GM21825 (cell line): Measurements from ENCODE around the gene LRRC15.

ENCODE experiments used
- ATAC-seq: cut with Tn5 transposase; IDR thresholded peaks from one replicate; pipeline ENCODE4 v1.9.1; 2021; ENCODE audit warnings: mild to moderate bottlenecking, moderate library complexity; ENCODE audit not compliant: unreplicated experiment

LRRC15 gene

DNA sequence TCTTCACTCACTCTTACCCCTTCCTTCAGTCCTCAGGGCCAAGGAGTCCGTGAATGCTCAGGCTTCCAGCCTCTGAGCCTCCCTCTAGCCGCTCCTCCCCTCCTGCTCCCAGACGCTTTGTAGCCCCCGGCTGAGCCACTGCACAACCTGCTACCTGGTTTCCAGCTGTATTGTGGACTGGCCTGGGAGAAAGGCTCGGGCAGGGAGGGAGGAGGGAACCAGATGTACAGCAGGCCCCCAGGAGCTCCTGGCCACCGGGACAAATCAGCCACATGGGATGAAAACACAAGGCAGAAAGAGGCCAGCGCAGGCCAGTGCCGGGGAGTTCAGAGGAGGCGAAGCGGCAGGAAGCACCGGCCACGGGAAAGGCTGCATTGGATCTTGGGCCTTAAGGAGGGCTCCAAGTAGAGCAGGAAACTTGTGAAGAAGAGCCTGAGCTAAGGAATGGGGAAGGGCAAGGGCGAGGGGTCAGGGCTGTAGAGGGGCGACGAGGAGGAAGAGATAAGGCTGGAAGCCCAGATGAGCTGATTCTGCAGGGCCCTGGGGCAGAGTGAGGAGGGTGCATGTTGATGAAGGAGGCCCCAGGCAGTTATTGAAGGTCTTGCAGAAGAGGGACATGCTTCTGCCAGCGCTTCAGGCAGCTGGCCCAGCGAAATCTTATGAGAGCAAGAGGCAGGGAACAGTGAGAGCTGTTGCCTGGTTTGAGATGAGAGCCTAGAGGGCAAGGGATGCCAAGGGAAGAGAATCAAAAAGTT, 32.8 kb downstream of the LRRC15 start:
- ATAC-seq = no peak

DNA sequence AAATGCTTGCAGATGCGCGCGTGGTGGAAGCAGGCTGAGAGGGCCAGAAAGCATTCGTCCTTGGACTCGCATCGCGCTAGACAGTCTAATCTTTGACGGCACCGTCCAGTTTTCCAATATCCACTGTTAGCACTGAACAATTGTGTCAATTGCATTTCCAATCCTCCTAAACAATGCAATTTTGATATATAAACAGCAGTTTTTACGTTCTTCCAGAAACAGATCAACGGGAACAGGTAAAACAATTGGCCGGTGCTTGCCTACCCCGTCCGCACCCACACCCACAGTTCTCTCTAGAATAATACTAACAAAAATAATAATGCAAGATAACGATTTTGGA, 35.6 kb downstream of the LRRC15 start:
- ATAC-seq = no peak

DNA sequence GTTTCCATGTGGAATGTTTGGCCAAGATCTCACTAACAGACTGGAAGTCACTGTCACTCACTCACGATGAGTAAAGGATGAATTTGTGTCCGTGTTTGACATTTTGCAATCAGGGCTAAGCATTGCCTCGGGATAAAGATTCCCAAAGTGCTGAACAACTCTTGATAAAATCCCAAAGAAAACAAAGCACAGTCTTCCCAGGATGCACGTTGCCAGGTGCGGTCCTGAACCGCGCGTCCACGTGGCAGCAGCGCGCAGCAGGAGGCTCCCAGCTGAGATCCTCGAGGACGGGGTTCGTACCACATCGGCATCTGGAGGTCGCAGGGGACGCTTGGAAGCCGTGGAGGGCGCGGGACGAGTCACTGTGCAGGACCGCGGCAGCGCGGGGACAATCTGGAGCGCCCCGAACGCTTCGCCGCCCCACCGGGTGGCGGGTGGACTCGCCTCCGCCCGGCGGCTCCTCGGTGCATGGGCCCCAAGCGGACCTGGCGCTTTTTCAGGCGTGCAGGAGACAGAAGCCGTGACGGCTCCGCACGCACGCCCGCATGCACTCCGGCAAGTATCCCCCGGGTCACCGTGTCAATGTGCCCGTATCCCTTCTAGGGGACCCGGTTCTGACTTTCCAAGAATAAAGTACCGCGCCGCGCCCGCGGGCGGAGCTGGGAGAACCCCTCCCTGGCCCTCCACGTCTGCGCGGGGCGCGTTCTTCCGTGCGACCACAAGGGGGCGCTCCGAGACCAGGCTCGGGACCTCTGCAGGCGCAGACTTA, 36.1 kb downstream of the LRRC15 start:
- ATAC-seq = peak; percentile 80

DNA sequence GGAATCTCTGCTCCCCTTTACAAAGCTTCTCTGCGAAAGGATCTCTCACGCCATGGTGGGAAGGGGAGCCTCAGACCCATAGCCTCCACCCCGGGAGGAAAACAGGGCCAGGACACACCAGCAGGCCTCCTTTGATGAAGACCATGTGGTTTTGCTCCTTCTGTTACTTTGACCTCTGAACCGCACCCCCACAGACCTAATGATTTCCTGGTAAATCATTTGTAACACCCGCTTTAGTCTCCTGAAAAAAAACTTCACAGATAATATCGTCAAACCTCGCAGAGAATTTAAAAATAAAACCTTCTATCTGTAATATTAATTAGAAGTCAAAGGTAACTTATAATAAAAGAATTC, 36.7 kb downstream of the LRRC15 start:
- ATAC-seq = no peak

DNA sequence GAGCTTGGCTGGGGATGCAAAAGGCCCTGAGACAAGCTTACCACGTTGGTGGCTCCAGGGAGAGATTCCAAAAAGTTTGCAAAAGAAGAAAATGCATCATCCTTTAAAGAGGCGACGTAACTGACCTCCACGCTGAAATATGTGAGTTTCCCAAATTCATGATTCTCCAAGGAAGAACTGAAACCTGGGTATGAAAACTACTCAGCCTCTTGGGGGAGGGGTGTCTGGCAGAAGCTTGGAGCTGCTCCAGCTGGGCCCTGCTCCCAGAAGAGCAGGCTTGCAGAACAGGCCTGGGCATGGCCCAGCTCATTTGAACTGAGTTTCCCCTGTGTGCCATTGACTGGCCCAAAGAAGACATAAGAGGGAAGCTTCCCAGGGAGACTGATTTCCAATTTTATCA, 39.0 kb downstream of the LRRC15 start:
- ATAC-seq = no peak

DNA sequence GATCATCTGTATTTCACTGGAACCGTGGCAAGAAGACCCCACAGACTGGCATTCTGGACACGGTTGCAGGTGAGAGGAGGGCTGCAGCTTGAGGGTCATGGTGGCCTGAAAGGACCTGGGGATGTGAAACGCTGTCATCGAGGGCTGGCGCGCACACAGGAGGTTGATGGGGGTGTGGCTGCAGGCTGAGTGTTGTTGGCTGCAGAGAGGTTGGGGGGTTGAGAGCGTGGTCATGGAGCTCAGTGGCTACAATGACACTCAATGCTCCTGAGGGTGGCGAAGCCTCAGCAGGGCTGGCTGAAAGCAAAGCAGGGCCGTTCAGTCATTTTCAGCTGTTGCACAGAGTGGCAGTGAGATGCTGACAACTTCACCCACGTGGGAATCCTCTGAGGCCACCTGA, 39.4 kb downstream of the LRRC15 start:
- ATAC-seq = no peak

DNA sequence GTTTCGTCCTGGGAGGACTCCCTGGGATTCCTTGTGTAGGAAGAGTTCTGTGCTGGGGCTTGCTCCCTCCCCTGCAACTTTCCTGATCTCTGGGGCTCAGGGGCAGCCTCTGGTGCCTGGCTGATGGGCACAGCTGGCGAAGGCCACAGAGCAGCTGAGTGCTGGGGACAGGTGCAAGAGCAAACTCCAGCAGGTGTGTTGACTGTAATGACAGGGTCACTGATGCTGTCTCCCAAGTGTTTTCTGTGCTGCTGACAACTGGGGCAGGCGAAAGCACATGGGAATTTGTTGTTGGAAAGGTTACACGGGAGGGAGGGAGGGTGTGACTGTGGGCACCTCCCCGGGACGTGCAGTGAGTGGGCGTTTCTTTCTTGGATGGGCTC, 40.0 kb downstream of the LRRC15 start:
- ATAC-seq = no peak

DNA sequence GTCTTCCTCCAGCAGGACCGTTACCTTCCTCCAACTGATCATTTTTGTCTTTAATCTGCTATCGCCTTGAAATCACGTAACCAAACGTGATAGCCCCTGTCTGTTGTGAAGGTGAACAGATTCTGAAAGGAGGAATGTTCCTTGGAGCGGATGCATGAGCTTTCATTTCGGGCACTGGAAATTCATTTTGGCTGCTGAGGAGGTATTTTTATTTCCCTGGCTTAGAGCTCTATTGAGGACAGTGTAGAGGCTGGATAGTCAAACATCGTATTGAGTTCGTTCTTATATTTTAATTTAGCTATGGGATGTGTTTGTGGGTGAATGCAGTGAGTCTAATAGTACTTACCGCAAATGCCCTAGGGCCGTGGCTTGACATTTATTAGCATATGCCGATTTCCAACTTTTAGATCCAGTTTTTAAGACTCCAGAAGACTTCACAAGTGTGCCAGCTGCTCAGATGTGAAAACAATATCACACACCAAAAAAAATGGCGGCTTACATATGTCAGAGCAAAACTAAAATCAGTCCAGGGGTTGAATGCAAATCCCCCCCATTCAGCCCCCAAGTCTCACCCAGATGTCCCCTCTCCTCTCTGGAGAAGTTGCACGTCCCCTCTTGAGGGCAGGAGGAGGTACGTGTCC, 40.5 kb downstream of the LRRC15 start:
- ATAC-seq = no peak

DNA sequence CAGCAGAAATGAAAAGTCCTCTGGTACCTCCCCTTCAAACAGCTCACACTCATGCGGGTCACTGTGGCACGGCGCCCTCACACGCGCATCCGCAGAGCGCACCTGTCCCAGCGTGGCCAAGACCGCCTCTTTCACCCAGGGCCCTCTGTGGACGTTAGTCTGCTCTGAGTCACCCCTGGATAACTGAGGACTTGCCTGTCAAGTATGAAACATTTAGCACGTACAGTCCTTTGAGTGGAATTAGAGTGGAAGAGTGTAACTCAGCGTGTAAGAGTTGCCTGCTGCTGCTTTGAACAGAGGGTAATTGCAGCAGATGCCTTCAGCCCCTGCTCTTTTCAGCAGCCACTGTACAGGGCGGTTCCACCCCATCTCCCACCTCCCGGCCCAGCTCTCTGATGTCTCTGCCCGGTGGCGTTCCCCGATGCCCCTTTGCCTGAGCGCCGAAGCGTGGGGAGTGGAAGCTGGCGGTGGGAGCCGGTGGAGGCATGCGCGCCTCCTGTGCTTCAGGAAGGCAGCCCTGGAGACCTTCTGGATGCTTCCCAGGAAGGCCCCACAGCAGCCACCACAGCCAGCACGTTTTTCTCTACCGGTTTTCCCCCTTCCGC, 41.4 kb downstream of the LRRC15 start:
- ATAC-seq = no peak

DNA sequence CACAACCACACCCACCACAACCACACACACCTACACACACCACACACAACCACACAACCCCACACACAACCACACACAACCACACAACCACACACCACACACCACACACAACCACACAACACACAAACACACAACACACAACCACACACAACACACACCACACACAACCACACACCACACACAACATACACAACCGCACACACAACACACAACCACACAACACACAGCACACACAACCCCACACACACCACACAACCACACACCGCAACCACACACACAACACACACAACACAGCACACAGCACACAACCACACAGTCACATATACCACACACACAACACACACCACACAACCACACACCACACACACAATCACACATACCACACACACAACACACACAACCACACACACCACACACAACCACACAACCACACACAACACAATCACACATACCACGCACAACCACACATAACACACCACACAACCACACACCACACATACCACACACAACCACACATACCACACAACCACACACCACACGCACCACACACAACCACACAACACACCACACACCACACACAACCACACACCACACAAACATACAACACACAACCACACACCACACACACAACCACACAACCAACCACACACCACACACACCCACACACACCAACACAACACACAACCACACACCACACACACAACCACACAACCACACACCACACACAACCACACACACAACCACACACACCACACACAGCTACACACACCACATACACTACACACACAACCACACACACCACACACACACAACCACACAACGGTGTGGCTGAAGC, 42.1 kb downstream of the LRRC15 start:
- no peak for ATAC-seq

DNA sequence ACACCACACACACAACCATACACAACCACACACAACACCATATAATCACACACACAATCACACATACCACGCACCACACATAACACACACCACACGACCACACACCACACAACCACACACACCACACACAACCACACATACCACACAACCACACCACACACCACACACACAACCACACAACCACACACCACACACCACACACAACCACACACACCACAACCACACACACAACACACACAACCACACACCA, 42.6 kb downstream of the LRRC15 start:
- no peak for ATAC-seq

DNA sequence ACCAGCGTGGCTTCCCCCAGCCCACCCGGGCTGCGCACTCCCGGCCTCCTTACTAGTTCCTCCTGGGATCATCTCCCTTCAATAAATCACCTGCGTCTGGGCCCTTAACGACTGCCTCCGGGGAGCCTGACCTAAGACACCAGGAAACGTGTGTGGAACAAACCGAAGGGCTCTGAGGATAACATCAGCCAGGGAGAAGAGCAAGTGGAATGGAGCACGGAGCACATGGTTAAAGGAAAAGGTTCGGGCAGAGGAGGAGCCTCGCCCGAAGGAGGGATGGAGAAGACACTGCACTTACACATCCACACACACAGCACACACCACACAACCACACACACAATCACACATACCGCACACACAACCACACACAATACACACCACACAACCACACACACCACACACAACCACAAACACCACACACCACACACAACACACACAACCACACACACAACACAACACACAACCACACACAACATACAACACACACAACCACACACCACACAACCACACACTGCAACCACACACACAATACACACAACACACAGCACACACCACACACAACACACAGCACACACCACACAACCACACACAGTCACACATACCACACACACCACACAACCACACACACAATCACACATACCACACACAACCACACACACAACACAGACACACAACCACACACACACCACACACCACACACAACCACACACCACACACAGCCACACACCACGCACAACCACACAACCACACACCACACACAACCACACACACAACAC, 43.2 kb downstream of the LRRC15 start:
- ATAC-seq = no peak

DNA sequence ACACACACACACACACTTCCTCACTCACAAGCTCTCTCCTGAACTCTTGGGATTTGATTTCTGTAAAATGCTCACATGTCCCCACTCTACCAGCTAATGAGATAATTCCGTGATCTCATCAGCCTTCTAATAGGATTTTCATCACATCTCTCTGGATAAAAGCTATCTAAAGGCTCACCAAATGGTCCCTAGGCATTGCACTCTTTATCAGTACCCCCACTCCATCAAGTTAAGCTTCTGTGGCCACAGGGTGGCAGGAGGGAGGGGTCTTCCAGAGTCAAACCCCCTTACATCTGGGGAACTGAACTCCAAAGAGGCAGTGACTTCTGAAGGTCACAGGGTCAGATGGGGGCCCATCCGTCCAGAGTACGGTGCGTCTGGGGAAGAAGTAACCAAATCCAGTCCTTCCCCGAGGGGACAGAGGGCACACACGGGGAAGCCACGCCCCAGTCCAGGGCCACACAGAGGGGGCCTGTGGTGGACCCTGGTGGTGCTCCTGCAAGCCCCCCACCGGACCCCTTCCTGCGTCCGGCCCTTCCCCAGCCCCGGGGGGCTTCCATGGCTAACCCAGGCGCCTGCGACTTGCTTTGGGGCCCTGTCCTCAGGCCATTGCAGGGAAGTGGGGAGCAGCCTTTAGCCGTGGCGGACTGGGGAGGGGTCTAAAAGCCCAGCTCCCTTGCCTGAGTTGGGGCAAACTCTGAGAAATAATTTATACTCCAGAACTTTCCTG, 44.0 kb downstream of the LRRC15 start:
- no peak for ATAC-seq

DNA sequence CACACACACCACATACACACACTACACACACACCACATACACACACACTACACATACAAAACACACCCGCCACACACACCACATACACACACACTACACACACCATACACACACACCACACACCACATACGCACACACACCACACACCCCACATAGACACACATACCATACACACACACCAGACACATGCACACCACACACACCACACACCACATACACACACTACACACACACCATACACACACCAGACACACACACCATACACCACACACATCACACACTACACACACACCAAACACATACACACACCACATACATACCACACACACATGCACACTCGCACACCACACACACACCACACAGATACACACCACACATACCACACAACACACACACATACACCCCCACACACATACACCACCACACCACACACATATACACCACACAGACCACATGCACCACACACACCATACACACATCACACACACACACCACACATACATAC, 44.7 kb downstream of the LRRC15 start:
- ATAC-seq = no peak

DNA sequence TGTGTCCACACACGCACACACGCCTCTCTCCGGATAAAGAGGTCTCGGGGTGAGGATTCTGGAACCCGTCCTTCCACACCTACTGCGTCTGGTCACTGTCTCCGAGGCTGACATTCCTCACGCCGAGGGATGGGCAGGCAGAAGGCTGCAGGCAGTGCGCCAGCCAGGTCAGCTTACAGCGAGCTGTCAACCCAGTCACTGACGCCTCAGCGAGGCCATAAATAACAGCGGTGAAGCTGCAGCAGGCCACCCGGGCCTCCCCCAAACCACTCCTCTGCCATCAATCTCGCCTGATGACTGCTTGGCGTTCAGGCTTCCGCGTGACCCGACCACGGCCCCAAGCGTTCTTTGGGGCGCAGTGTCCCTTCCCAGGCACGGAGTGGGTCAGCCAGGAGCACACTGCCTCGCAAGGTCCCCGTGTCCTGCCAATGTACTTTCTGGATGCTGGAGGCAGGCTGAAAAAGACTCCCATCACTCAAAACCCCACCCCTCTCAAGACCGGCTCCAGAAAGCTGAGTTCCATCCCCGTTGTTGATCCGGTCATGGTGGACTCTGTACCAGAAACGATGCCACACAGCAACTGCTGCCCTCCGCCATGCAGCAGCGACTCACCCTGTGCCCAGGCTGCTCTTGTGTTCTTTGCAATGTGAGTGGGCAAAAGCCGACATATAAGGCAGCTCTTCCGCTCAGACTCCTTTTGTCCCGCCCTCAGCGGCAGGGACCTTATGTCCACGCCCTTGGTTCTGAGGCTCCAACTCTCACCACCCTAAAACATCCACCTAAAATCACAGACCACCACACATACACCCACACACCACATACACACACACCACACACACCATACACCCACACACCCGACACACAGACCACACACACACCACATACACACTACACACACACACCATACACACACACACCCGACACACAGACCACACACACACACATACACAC, 45.5 kb downstream of the LRRC15 start:
- no peak for ATAC-seq

DNA sequence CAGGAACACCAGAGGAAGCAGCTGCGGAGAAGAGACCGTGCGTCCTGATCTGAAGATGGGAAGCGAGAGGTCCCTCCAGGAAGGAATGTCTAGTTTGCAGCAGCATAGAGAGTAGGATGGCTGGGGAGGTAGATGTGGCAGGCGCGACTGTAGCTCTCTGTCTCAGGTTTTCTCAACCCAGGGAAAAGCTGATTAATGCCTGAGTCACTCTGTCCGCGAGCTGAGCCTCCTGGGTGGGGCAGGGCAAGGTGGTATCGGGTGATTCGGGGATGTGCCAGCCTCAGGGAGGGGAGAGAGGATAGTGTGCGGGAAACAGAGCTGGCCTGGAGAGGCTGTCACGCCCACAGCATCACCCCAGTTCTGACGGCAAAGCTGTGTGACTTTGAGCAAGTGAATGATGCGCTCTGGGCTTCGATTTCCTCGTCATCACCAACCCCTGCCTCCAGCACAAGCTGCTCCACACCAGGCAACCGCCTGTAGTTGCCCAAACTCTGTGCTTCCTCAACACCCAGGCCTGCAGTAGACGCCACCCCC, 46.8 kb downstream of the LRRC15 start:
- no peak for ATAC-seq

DNA sequence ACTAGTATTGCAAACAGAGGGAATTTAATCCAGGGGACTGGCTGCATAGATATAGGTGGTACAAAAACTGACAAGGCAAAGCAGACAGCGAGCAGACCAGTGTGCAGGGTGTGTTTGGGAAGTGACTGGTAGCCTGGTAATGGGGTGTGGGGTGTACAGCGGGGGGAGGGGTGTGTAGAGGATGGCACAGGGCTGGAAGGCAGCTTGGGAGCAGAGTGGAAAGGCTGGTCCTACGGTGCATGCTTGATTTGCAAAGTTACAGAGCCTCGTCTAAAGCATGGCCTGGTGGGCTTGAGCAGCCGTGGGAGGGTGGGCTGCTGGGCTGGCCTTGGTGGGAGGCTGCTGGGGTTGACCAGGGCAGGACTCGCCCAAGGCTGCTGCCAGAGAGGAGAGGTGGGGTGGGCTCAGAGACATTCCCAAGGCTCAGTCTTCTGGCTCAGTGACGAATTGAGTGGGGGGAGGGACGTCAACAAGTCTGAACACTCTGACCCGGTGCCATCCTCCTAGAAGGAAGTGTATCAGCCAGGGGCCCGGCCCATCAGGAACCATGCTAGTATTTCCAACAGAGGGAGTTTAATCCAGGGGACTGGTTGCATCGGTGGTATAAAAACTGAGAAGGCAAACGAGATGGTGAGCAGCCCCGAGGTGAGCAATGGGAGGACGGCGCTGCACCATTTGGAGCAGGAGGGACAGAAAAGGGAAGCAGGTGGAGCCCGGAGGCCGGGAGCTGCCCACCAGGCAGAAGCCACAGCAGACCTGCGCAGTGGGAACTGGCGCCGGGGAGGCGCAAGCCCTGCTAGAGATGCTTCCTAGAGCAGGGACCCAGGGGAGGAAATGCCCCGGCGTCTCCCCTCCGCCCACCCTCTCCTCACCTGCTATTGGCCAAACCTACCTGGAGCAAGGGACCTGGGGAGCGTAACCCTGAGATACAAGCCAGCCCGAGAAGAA, 47.6 kb downstream of the LRRC15 start:
- ATAC-seq = no peak
